Stomach (tissue), 9 donors: ENCODE data around the gene GCH1. TPM values are rescaled to one million over a fixed set of nuclear protein-coding genes. Genes with fewer than 3 reads are reported as not detected.
"Not testable (repeated sequence)": the region's sequence is repeated elsewhere in the genome, so short reads cannot be mapped to it uniquely, and the experiment has no call there.

ENCODE experiments used
- DNase-seq, 2 donors: peaks; one replicate each; pipeline versions ENCODE4 v3.0.0 to v3.0.0-alpha.2; 2013 to 2019
- H3K27ac ChIP-seq, 5 donors: fragments of 200-600 bp in 4 of 5; sonication (generic) in 4 of 5; one replicate each; pipeline ENCODE4 v1.5.1; 2013 to 2019; ENCODE audit warnings: mild to moderate bottlenecking in 1 of 5, moderate library complexity in 1 of 5
- H3K27me3 ChIP-seq, 3 donors: fragments of 200-600 bp; sonication (generic); one replicate each; pipeline ENCODE4 v1.5.1; 2017 to 2019; ENCODE audit warnings: mixed run types in 1 of 3
- H3K36me3 ChIP-seq, 4 donors: fragments of 200-600 bp; sonication (generic); 1 replicate in 3 of 4; 2 replicates in 1 of 4; pipeline ENCODE4 v1.5.1; 2016 to 2019
- H3K4me1 ChIP-seq, 4 donors: fragments of 200-600 bp; sonication (generic); one replicate each; pipeline ENCODE4 v1.5.1; 2016 to 2019
- H3K4me3 ChIP-seq, 4 donors: fragments of 200-600 bp; sonication (generic) in 3 of 4; one replicate each; pipeline ENCODE4 v1.5.1; 2016 to 2019; ENCODE audit warnings: mild to moderate bottlenecking in 1 of 4
- H3K9me3 ChIP-seq, 4 donors: fragments of 200-600 bp; sonication (generic); one replicate each; pipeline ENCODE4 v1.5.1; 2016 to 2019
- CTCF ChIP-seq, 7 experiments: fragments of 450-650 bp in 4 of 7; fragments of 200-600 bp in 3 of 7; sonication (generic) in 3 of 7; IDR thresholded peaks; one replicate each; pipeline ENCODE4 v1.5.1; 2016 to 2019; ENCODE audit warnings: antibody characterized with exemption in 7 of 7, control low read depth in 2 of 7, mild to moderate bottlenecking in 1 of 7
- EP300 ChIP-seq: sonication (generic); formaldehyde crosslinking; IDR thresholded peaks from one replicate; pipeline ENCODE4 v1.6.1; 2017; ENCODE audit warnings: antibody characterized with exemption
- POLR2A ChIP-seq, 4 donors: fragments of 450-650 bp; IDR thresholded peaks; one replicate each; pipeline ENCODE4 v1.6.1; 2016; ENCODE audit warnings: antibody characterized with exemption in 4 of 4, control low read depth in 2 of 4, mild to moderate bottlenecking in 1 of 4, moderate library complexity in 1 of 4
- POLR2AphosphoS5 ChIP-seq, 3 donors: sonication (generic); formaldehyde crosslinking; IDR thresholded peaks; one replicate each; pipeline ENCODE4 v1.6.1; 2016; ENCODE audit warnings: antibody characterized with exemption in 3 of 3
- WGBS, 5 donors: extraction: QIAGEN DNeasy Blood & Tissue Kit in 3 of 5; methylation state at CpG; one replicate each; pipeline versions ENCODE4 v1.1.5 to v1.1.7; 2013 to 2018; 5-methylcytosine and 5-hydroxymethylcytosine counted together
- intact Hi-C: fragments of 100-400 bp; cut with DNase I; formaldehyde crosslinking; loops from one replicate; pipeline ENCODE4 v1.15.1; 2023; ENCODE audit warnings: low total_unique reads
- polyA plus RNA-seq, 3 donors: library from polyadenylated mRNA; stranded (reverse); fragments of 200-250 nt; gene quantifications; one replicate each; pipeline ENCODE4 v1.2.3, GENCODE V29; 2013
- total RNA-seq, 5 donors: library from RNA; depleted of rRNA; stranded (reverse); fragments of >200 nt; gene quantifications; one replicate each; pipeline versions ENCODE4 v1.1.0 to v1.2.3, GENCODE V29; 2014 to 2016
- donor health status: healthy with polysubstance abuse.
- donor health status: Bipolar disorder and iron deficiency.
- donor health status: healthy.

The GCH1 gene
- total and polyA plus RNA-seq, 8 donors = 0.58 to 52.1 (median 10.4) TPM

GRCh38 chr14:54918427-54918826 lies 15.8 kb upstream of the GCH1 start:
- H3K36me3 ChIP-seq = no peaks in the 10 kb centered on the region
- no peak for DNase-seq
- no peak overlapping the region for H3K27ac ChIP-seq
- H3K9me3 ChIP-seq = no peaks in the 10 kb centered on the region
- intact Hi-C loops = no loop called here
- H3K4me3 ChIP-seq = no peak overlapping the region
- 67 to 81% (median 74%) methylated on average over 5 of the region's 5 CpGs for WGBS, 5 donors
- TF ChIP-seq CTCF (IDR thresholded peaks at IDR 0.05) = no peak
- no peak for TF ChIP-seq POLR2AphosphoS5 (IDR thresholded peaks at IDR 0.05)
- TF ChIP-seq POLR2A (IDR thresholded peaks at IDR 0.05) = no peak
- no peak for TF ChIP-seq EP300
- H3K27me3 ChIP-seq = no peaks in the 10 kb centered on the region
- H3K4me1 ChIP-seq = no peaks in the 10 kb centered on the region

DNA sequence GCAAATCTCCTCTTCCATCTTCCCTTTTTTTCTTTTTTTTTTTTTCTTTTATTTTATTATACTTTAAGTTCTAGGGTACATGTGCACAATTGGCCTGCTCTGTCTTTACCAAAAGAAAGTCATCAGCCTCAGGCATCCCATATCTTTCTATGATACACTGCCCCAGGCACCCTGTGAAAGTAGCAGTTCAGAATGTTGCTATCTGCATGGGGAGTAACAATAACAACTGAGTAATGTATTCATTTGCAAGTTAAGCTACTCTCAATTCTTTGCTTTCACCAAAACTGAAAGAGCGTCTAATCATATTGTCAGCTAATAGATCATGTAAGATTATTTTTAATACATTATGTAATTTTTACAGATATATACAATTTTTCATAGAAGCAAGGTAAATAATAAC lies 13.5 kb upstream of the GCH1 start:
- intact Hi-C loops = no loop called here
- TF ChIP-seq CTCF (IDR thresholded peaks at IDR 0.05) (no peak), EP300 (no peak), POLR2A (IDR thresholded peaks at IDR 0.05) (no peak), POLR2AphosphoS5 (IDR thresholded peaks at IDR 0.05) (no peak)
- Histone ChIP-seq H3K4me3 (no peak overlapping the region), H3K36me3 (no peaks in the 10 kb centered on the region), H3K27me3 (no peaks in the 10 kb centered on the region), H3K4me1 (no peaks in the 10 kb centered on the region), H3K27ac (no peak overlapping the region), H3K9me3 (no peaks in the 10 kb centered on the region)
- DNase-seq = no peak
- WGBS, 5 donors = 90 to 96% (median 94%) methylated on average over 1 of the region's 1 CpG

DNA sequence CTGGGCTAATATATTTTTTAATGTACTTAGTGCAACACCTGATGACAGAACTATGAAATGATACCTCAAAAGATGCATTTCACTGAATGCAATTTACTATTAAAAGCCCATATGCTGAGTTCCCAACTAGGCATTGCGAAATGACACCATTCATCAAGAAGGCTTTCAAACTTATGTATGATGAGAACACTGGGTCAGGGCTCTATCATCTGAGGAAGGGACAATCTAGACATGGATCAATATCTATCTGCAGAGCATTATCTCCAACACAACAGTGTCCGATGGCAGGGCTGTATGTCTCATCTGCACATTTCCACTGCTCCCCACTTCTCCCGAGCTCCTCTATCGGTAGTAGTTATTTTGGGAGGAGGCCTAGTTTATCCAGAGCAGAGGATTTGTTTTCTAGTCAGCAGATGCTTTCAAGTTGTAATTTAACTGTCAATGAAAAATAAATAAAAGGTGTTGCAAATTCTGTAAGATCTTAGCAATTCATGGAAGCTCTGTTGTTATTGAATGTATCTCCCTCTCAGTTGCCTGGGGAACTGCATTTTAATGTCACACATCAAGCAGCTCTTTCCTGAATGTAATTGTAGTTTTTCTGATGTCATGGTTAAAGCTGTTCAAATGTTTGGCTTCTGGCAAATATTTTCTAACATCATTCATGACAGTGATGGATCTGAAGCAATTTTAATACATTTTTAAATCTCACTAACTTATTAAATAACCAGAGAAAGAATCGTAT lies 7.4 kb upstream of the GCH1 start:
- DNase-seq = no peak
- Histone ChIP-seq H3K36me3 (no peaks in the 10 kb centered on the region), H3K4me3 (no peak overlapping the region), H3K4me1 (no peaks in the 10 kb centered on the region), H3K9me3 (no peaks in the 10 kb centered on the region), H3K27me3 (no peaks in the 10 kb centered on the region), H3K27ac (no peak overlapping the region)
- TF ChIP-seq CTCF (IDR thresholded peaks at IDR 0.05) (no peak), POLR2AphosphoS5 (IDR thresholded peaks at IDR 0.05) (no peak)
- 82 to 93% (median 90%) methylated on average over 5 of the region's 5 CpGs for WGBS, 5 donors
- intact Hi-C loops = no loop called here

GRCh38 chr14:54908973-54909372 lies 6.3 kb upstream of the GCH1 start:
- H3K4me1 ChIP-seq, H3K36me3 ChIP-seq, H3K9me3 ChIP-seq, H3K27ac ChIP-seq, DNase-seq, intact Hi-C loops, H3K27me3 ChIP-seq, H3K4me3 ChIP-seq: not testable (repeated sequence)
- WGBS, 5 donors = 70 to 79% (median 73%) methylated on average over 4 of the region's 4 CpGs

DNA sequence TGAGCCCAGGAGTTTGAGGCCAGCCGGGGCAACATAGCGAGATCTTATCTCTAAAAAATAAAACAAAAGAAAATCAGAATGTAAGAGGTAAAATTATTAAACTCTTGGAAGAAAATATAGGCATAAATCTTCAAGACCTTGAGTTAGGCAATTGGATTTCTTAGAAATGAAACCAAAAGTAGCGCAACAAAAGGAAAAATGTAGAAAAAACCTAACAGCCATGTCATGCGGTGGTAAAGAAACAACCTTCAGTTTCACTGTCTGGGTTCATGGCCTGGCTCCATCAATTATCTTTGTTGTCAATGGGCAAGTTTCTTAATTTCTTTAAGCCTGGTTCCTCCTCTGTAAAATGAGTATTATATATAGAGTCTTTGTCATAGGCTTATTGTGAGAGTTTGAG lies 5.6 kb upstream of the GCH1 start:
- Histone ChIP-seq H3K36me3 (no peaks in the 10 kb centered on the region), H3K27ac (no peak overlapping the region), H3K4me3 (no peak overlapping the region), H3K9me3 (no peaks in the 10 kb centered on the region), H3K4me1 (peaks cover 0 to 3% (median 0%) of the 10 kb centered on the region in 4 donors), H3K27me3 (no peaks in the 10 kb centered on the region)
- WGBS, 5 donors = 71 to 80% (median 79%) methylated on average over 4 of the region's 4 CpGs
- intact Hi-C loops = no loop called here
- DNase-seq = no peak
- TF ChIP-seq EP300 (no peak), POLR2AphosphoS5 (IDR thresholded peaks at IDR 0.05) (no peak), POLR2A (IDR thresholded peaks at IDR 0.05) (no peak)
